DOHH2 (cell line): ENCODE measurements around the gene ANTKMT.

Experiments
- H3F3A ChIP-seq: fragments of 200-600 bp; sonication (generic), shearing (Covaris generic); 2 replicates; pipeline ENCODE4 v1.6.0; 2016; ENCODE audit warnings: antibody characterized with exemption, mild to moderate bottlenecking; ENCODE audit not compliant: control insufficient read depth, insufficient read depth
- H3K27ac ChIP-seq: fragments of 200-600 bp; sonication (generic); 2 replicates; pipeline ENCODE4 v1.5.1; 2014; ENCODE audit warnings: low read depth, mild to moderate bottlenecking, low read length, moderate library complexity
- H3K27me3 ChIP-seq: fragments of 200-600 bp; sonication (generic); 2 replicates; pipeline ENCODE4 v1.6.1; 2014; ENCODE audit warnings: mild to moderate bottlenecking, low read length, mixed read lengths; ENCODE audit not compliant: control insufficient read depth
- H3K36me3 ChIP-seq: fragments of 200-600 bp; sonication (generic); 2 replicates; pipeline ENCODE4 v1.6.1; 2014; ENCODE audit warnings: mild to moderate bottlenecking, low read length, moderate library complexity, mixed read lengths; ENCODE audit not compliant: control insufficient read depth
- H3K4me1 ChIP-seq: fragments of 200-600 bp; sonication (generic); 2 replicates; pipeline ENCODE4 v1.6.1; 2014; ENCODE audit warnings: mild to moderate bottlenecking, low read length, mixed read lengths; ENCODE audit not compliant: control insufficient read depth
- H3K4me2 ChIP-seq: fragments of 200-600 bp; sonication (generic); 2 replicates; pipeline ENCODE4 v1.6.0; 2014; ENCODE audit warnings: mild to moderate bottlenecking, low read length, moderate library complexity
- H3K4me3 ChIP-seq: fragments of 200-600 bp; sonication (generic); 2 replicates; pipeline ENCODE4 v1.5.1; 2014; ENCODE audit warnings: mild to moderate bottlenecking, low read length, mixed read lengths
- H3K79me2 ChIP-seq: fragments of 200-600 bp; sonication (generic); 2 replicates; pipeline ENCODE4 v1.6.1; 2014; ENCODE audit warnings: mild to moderate bottlenecking, low read length, mixed read lengths; ENCODE audit not compliant: control insufficient read depth
- H3K9me2 ChIP-seq: fragments of 200-600 bp; sonication (generic); replicated peaks from 2 replicates; pipeline ENCODE4 v1.6.1; 2014; ENCODE audit warnings: mild to moderate bottlenecking, low read length, mixed read lengths; ENCODE audit not compliant: control insufficient read depth
- H3K9me3 ChIP-seq: fragments of 200-600 bp; sonication (generic); 2 replicates; pipeline ENCODE4 v1.6.1; 2014; ENCODE audit warnings: antibody characterized with exemption, low read length, mixed read lengths; ENCODE audit not compliant: control insufficient read depth, insufficient read depth
- H4K20me1 ChIP-seq: fragments of 200-600 bp; sonication (generic); 2 replicates; pipeline ENCODE4 v1.6.0; 2014; ENCODE audit warnings: low read depth, mild to moderate bottlenecking, antibody characterized with exemption, low read length, moderate library complexity; ENCODE audit not compliant: control insufficient read depth, insufficient read depth
- EZH2phosphoT487 ChIP-seq: fragments of 200-600 bp; sonication (generic); IDR thresholded peaks from 2 replicates; pipeline ENCODE4 v1.6.1; 2017; ENCODE audit warnings: borderline replicate concordance, mild to moderate bottlenecking, antibody characterized with exemption, low read length, moderate library complexity, mixed read lengths
- TF ChIP-seq, protein P1 (sequence below): fragments of 200-600 bp; sonication (generic); IDR thresholded peaks from one replicate; pipeline ENCODE4 v1.5.1; 2014; ENCODE audit warnings: antibody characterized with exemption, mild to moderate bottlenecking, low read depth, low read length; ENCODE audit not compliant: poor library complexity, severe bottlenecking

Gene ANTKMT

DNA sequence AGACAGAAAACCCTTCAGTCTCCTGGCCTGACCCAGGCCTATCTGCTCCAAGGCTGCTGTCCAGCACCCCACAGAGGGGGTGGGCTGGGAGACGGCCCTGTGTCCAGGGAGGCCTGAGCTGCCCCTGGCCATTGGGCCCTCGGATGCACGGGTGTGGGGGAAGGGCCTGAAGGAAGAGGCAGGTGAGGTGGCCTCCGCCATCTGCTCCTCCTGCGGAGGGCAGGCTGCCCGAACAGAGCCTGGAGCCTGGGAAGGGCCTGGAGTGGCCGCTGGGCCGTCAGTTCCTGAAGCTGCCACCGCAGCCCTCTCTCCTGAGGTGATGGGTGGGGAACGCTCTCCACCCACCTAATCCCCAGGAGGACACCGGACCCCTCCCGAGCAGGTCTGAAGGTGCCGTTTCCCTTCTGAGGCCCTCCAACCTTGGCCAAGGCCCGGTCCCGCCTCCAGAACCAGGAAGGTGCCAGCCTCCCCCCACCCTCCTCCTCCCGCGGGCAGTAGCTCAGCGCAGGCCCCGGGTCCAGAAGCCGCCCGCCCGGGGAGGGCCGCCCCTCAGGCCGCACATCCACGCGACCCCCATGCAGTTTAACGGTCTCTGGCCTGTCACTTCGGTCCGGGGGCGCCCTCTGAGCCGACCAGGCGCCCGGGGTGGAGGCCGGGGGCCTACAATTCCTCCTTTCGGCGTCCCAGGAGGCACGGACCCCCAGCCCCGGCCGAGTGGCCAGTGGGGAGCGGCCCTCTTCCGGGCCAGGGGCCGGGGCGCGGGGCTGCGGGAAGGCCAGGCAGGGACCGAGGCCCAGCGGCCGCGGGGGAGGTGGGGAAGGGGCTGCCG, 16.2 kb upstream of the ANTKMT start:
- Histone ChIP-seq H3K9me2 (no peaks in the 10 kb centered on the region), H3K9me3 (no peaks in the 10 kb centered on the region), H4K20me1 (no peaks in the 10 kb centered on the region), H3K4me3 (no peak overlapping the region), H3K79me2 (no peaks in the 10 kb centered on the region), H3F3A (no peaks in the 10 kb centered on the region), H3K27me3 (peaks cover 71% of the 10 kb centered on the region), H3K4me2 (no peak overlapping the region), H3K36me3 (no peaks in the 10 kb centered on the region), H3K27ac (no peak overlapping the region), H3K4me1 (no peaks in the 10 kb centered on the region)
- no peak for TF ChIP-seq EZH2phosphoT487
- TF ChIP-seq, protein P1, sequence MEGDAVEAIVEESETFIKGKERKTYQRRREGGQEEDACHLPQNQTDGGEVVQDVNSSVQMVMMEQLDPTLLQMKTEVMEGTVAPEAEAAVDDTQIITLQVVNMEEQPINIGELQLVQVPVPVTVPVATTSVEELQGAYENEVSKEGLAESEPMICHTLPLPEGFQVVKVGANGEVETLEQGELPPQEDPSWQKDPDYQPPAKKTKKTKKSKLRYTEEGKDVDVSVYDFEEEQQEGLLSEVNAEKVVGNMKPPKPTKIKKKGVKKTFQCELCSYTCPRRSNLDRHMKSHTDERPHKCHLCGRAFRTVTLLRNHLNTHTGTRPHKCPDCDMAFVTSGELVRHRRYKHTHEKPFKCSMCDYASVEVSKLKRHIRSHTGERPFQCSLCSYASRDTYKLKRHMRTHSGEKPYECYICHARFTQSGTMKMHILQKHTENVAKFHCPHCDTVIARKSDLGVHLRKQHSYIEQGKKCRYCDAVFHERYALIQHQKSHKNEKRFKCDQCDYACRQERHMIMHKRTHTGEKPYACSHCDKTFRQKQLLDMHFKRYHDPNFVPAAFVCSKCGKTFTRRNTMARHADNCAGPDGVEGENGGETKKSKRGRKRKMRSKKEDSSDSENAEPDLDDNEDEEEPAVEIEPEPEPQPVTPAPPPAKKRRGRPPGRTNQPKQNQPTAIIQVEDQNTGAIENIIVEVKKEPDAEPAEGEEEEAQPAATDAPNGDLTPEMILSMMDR, result no peak

DNA sequence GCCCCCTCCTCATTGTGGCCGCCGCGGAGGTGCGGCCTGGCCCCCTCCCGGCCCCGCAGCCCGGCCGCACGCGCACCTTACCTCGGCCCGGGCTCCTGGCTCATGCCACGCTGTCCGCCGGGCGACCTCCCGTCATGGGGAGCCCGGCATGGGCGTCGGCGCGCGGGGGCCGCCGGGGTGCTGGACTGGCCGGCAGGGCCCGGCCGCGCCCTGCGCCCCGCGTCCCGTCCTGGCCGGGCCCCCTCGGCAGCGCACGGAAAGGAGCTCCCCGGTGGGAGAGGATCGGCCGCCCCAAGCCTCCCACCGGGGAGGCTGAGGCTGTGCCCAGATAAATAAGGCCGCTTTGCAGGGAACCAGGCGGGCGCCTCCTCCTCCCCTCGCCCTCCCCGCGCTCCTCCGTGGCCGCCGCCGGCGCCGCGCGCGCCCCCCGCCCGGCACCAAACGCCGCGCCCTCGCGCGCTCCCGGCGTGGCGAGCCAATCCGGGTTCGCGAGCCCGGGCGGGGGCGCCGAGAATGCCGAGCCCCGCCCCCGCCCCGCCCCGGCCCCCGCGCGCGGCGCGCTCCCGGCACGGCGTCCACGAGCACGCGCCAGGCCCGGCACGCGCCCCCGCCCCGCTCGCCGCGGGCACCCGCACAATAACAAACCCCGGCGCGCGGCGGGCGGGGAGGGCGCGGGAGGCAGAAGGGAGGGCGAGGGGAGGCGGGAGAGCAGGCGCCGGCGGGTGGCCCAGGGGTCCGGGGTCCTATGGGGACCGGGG, 15.3 kb upstream of the ANTKMT start, which contains the start of gene FBXL16:
TSS of gene FBXL16 (minus strand) at position 371 of the 758 bp plus-strand sequence. CDS start 8,396 bp downstream, outside the sequence.
- TF ChIP-seq, protein P1, result no peak
- TF ChIP-seq EZH2phosphoT487, result no peak
- Histone ChIP-seq H3K36me3 (no peaks in the 10 kb centered on the region), H3K9me2 (no peaks in the 10 kb centered on the region), H3K4me1 (no peaks in the 10 kb centered on the region), H4K20me1 (no peaks in the 10 kb centered on the region), H3F3A (no peaks in the 10 kb centered on the region), H3K27me3 (peaks cover 71% of the 10 kb centered on the region), H3K27ac (no peak within 1 kb of the TSS), H3K9me3 (no peaks in the 10 kb centered on the region), H3K79me2 (no peaks in the 10 kb centered on the region), H3K4me2 (no peak within 1 kb of the TSS), H3K4me3 (no peak within 1 kb of the TSS)

DNA sequence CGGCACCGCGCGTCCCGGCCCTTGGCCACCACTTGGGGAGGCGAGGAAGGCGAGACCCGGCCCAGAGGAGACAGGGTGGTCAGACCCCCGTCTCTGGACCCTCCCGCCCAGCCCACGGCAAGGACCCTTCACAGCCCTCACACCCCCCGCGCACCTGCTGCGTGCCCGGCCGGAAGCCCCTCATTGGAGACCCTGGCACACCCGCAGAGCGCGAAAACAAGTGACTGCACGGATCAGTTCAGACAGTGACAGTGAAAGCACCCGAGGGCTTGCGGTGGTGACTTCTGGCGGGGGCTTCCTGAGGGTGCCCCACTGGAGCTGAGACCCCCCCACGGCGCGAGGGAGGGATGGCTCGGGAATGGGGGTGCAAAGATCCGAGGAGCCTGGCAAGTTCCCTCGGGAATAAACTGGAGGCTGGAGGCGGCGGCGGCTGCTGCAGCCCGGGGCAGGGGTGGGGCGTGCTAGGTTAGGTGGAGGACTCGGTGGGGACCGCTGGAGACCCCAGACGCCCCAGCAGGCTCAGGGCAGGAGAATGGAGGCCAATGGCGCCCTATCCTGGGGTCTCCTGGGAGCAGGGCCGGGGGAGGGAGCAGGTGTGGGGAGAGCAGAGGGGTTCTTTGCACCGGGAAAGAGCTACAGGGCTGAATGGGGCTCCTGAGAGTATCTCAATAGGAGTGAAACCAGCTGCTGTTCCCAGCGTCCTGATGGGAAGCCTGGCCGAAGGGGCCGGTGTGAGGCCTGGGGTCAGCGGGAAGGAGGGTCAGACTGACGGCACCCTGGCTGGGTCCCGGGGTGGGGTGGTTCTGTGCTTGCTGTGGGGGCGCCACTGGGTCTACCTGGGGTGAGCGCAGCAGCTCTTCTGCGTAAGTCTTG, 14.5 kb upstream of the ANTKMT start:
- Histone ChIP-seq H3K4me2 (no peak overlapping the region), H3K4me3 (no peak overlapping the region), H3K27ac (no peak overlapping the region), H3K9me2 (no peaks in the 10 kb centered on the region), H3K4me1 (peaks cover 1% of the 10 kb centered on the region; the same call in 1 of the 2 replicates), H3K9me3 (no peaks in the 10 kb centered on the region), H3K36me3 (no peaks in the 10 kb centered on the region), H4K20me1 (0 out of 2 replicates have a peak, but pooled peaks cover 3% of the 10 kb centered on the region), H3K79me2 (no peaks in the 10 kb centered on the region), H3F3A (no peaks in the 10 kb centered on the region), H3K27me3 (peaks cover 71% of the 10 kb centered on the region)
- TF ChIP-seq, protein P1, result no peak
- TF ChIP-seq EZH2phosphoT487, result no peak
